CD1c-positive myeloid dendritic cell (primary cell): ENCODE data around the gene SDR39U1.
"Not testable (repeated sequence)": the region's sequence is repeated elsewhere in the genome, so short reads cannot be mapped to it uniquely, and the experiment has no call there.

Experiments used
- DNase-seq: peaks from one replicate; pipeline ENCODE4 v3.0.0-alpha.2; 2016; ENCODE audit errors: extremely low spot score

Gene SDR39U1, protein sequence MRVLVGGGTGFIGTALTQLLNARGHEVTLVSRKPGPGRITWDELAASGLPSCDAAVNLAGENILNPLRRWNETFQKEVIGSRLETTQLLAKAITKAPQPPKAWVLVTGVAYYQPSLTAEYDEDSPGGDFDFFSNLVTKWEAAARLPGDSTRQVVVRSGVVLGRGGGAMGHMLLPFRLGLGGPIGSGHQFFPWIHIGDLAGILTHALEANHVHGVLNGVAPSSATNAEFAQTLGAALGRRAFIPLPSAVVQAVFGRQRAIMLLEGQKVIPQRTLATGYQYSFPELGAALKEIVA

DNA sequence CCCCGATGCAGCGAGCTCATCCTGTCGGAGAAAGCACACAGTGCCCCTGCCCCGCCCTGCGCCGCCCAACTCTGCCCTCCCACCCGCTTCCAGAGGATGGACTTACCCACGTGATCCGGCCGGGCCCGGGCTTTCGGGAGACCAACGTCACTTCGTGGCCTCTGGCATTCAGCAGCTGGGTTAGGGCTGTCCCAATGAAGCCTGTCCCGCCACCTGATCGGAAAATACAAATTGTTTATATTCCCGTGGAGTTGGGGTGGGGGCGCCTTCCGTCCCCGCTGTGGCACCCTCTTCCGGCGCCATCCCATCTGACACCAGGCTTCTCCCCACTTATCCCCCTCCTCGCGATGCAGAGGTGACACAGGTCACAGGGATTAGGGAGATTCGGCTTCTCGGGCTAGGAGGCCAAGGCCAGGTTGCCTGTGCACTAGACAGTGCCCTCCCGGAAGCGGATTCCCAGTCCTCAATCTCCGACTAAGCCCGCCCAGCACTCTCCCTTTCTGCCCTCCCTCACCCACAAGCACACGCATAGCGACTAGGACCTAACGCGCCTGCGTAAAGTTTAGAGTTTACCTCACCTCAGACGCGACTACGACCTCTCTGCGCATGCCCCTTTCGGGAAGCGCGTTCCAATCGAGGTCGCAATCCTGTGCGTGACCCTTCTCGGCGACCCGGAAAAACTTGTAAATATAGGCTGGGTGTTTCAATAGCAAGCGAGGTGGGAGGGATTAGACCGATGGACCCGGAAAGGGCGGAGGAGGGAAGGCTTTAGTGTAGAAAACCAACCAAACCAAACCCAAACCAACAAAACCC, at the start of gene SDR39U1:
SDR39U1 (minus strand) TSS at position 537 of the 813 bp plus-strand sequence; CDS start at position 530, 7 bp downstream.
- peak; percentile 100 for DNase-seq

DNA sequence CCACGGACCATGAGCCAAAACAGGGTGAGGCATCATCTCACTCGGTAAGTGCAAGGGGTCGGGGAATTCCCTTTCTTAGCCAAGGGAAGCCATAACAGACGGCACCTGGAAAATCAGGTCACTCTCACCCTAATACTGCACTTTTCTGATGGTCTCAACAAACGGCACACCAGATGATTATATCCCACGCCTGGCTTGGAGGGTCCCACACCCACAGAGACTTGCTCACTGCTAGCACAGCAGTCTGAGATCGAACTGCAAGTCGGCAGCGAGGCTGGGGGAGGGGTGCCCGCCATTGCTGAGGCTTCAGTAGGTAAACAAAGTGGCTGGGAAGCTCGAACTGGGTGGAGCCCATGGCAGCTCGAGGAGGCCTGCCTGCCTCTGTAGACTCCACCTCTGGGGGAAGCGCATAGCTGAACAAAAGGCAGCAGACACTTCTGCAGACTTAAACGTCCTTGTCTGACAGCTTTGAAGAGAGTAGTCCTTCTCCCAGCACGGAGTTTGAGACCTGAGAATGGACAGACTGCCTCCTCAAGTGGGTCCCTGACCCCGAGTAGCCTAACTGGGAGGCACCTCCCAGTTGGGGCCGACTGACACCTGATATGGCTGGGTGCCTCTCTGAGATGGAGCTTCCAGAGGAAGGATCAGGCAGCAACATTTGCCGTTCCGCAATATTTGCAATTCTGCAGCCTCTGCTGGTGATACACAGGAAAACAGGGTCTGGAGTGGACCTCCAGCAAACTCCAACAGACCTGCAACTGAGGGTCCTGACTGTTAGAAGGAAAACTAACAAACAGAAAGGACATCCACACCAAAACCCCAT, 49.2 kb upstream of the SDR39U1 start:
- not testable (repeated sequence) for DNase-seq

DNA sequence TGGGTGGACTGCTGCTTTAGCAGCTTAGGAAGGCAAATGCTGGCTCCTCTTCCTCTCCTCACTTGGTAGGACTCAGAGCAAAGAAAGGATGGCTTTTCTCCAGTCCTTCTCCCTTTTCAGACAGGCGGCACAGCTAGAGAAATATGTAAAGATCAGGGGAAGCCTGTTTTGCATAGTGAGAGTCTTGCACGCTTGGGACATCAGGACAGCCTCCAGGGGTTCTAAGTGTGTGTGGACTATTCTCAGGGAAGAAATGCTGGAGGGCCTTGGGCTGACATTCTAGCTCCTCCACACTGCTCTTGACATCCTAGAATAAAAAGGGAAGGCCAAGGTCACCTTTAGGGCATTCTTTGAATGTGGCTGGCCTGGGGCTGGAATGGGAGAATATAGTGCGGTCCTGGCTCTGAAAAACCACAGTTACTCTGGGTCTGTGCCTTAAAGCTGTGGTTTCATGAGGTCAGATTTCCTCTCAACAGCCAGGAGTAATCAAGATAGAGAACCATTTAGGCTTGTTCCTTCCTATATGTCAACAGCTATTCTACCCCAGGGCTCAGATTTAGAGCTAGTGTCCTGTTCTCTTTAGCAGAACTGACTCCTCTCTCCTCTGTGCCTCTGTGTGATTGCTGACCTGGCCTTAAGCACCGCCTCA, 41.2 kb upstream of the SDR39U1 start:
- no peak for DNase-seq

DNA sequence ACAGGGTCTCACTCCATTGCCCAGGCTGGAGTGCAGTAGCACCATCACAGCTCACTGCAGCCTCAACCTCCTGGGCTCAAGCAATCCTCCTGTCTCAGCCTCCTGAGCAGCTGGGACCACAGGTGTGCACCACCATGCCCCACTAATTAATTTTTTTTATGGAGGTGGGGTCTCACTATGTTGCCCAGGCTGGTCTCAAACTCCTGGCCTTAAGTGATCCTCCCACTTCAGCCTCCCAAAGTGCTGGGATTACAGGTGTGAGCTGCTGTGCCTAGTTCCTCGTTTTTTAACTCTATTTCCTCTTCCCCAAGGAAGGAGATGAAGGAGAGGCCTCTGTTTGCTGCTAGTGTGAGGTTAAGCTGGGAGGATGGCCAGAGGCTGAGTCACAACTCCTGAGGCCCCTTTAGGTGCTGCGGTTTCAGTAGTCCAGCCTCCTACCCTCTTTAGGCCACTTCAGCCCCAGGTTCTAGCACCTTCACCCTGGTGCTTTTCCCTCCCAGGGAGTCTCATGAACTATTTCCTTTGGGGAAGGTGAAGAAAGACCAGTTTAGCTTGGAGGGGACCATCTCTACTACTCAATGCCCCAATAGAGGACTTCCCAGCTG, 40.2 kb upstream of the SDR39U1 start:
- DNase-seq, result not testable (repeated sequence)

DNA sequence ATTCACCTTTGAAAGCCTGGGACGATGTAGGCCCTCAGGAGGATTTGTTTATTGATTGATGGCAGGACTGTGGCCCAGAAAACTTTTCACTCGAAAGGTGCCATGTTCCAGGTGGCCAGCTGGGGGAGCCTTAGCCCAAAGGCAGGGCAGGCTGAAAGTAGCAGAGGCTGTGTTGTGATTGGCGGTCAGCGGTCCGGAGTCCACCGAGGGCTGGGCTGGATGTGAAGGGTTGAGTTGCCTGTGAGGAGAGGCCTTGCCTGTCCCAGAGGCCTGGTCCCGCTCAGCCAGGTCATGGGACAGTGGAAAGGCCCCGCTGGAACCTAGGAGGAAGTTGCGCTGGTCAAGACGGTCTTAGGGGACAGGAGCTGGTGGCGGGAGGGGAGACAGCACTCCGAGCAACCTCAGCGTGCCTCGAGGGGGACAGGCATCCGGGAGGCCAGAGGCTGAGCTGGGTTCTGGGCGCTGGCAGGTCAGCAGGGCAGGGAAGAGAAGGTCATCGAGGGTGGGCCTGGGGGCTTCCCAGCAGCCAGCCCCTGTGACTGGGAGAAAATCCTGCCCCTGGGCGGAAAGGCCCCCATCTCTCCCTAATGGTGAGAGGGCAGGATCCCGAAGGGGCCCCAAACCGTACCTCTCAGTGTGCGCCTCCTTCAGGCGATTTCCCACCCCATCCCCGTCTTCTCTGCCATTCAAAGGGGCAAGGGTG, 39.2 kb upstream of the SDR39U1 start:
- DNase-seq, result peak; percentile 34

DNA sequence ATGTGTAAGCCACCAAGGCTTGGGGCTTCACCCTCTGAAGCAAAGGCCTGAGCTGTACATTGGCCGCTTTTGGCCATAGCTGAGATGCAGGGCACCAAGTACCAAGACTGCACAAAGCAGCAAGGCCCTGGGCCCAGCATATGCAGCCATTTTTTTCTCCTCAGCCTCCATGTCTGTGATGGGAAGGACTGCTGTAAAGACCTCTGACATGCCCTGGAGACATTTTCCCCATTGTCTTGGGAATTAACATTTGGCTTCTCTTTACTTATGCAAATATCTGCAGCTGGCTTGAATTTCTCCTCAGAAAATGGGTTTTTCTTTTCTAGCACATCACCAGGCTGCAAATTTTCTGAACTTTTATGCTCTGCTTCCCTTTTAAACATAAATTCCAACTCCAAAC, 37.4 kb upstream of the SDR39U1 start:
- DNase-seq, result not testable (repeated sequence)

DNA sequence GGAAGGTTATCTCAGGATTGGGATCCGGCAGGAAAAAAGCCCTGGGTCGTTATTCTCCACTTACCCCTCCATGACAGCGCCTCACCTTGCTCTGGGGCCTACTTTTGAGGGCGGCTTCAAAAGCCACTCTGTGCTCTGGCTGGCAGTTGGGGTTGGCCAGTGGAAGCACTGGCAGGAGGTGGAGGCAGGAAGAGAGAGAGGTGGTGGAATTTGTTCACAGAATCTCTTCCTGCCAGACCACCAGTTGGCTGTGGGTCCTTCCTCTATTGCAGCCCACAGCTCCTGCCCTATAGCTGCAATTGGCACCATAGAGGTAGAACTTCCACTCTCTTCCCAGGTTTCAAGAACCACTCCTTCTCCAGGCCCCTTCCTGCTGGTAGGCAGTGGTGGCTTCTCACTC, 32.7 kb upstream of the SDR39U1 start:
- DNase-seq, result no peak

DNA sequence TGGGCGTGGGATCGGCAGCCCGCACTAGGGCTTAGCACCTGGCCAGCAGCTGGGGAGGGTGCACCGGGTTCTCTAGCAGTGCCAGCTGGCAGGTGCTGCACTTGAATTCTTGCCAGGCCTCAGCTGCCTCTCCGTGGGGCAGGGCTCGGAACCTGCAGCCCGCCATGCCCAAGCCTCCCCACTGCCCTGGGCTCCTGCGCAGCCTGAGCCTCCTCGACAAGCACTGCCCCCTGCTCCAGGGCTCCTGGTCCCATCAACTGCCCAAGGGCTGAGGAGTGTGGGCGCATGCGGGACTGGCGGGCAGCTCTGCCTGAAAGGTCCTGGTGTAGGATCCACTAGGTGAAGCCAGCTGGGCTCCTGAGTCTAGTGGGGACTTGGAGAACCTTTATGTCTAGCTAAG, 30.6 kb upstream of the SDR39U1 start:
- DNase-seq, result no peak

DNA sequence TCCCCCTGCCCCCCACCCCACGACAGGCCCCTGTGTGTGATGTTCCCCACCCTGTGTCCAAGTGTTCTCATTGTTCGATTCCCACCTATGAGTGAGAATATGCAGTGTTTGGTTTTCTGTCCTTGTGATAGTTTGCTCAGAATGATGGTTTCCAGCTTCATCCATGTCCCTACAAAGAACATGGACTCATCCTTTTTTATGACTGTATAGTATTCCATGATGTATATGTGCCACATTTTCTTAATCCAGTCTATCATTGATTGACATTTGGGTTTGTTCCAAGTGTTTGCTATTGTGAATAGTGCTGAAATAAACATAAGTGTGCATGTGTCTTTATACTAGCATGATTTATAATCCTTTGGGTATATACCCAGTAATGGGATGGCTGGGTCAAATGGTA, 27.9 kb upstream of the SDR39U1 start:
- not testable (repeated sequence) for DNase-seq

DNA sequence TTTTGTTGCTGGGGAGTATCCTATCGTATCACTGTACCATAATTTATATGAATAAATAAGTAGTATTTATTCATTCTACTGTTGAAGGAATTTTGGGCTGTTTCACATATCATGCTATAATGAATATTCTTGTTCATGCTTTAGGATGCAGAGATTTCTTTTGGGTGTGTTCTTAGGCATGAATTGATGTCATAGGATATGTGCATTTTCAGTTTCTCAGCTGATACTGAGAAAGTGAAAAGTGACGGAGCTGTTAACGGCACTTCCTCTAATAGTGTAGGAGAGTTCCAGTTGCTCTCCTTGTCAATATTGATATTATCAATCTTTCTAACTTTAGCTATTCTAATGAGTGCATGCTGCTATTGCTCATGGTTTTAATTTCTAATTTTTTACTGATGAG, 23.2 kb upstream of the SDR39U1 start:
- no peak for DNase-seq

DNA sequence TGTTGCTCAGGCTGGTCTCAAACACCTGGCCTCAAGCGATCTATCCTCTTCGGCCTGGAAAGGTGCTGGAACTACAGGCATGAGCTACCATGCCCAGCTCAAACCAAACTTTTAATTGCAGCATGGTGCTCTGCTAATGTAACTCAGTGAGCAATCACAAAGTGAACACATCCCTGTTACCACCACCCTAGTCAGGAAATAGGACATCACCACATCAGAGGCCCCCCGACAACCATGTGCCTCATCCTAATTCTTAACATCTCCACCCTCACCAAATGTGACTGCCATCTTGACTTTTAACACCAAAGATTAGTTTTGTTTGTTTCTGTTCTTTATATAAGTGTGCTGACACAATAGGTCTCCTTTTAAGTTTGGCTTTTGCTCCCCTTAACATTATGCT, 22.8 kb upstream of the SDR39U1 start:
- DNase-seq, result no peak

DNA sequence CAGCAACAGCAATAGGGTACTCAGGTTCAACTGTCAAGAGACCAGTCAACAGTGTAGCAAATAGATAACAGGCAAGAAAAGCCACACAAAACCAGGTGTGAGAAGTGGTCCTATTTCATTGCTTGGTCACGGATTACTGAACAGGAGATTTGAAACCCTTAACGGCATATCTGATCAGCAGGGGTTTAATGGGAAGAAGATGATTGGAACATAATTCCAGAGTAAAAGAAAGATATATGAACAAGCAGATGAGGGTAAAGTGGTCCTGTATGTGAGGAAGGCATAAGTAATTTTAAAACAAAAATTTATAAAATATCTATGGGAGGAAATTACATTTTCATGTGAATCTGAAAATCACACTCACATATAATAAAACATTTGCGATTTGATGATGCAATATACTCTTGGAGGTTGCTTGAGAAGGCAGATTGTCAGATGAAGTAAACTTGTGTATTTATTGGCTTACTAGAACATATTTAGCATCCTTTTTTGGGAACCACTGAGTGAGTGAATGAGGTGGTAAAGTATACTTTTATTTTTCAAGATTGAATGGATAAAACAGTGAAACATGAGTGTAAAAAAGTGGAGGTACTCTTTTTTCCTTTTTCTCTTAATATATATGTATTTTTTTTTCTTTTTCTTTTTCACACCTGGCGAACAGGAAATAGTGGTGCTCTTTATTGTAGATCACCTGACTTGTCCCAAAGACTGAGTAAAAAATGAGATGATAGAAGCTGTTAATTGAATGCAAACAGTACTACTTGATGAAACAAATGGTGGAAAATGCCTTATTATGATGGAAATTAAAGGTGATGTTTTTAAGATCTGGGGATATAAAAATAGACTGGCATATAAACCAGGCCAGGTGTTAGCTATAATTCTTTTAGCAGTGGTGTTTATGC, 21.6 kb upstream of the SDR39U1 start:
- DNase-seq, result no peak

DNA sequence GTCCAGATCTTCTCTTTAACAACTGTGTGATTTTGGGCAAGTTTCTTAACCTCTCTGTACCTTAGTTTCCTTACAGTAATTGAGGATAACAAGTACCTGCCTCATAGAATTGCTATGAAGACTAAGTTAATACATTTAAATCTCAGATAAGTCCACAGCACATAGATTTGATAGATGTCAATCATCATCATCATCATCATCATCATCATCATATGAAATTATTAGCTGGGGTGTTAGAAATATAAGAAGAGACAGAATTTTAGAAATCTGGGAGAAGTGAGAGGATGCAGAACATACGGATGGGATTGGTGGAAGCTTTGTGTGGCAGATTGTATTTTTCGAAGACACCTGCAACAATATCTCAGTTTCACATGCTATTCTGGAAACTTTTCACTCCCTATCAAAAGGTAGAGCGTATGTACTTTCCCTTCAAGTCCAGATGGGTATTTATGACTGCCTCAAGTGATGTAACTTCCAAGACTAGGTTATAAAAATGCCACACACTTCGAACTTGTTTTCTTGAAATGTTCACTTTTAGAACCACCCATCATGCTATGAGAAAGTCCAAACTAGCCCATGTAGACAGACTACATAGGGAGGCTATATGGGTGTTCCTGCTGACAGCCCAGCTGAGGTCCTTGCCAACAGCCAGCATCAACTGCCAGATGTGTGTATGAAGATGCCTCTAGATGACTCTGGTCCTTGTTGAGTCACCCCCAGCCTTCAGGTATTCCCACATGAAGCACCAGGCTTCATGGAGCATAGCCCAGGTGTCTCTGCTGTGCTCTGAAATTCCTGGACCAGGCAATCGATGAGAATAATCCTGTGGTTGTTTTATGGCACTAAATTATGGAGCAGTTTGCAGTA, 20.7 kb upstream of the SDR39U1 start:
- DNase-seq, result no peak

DNA sequence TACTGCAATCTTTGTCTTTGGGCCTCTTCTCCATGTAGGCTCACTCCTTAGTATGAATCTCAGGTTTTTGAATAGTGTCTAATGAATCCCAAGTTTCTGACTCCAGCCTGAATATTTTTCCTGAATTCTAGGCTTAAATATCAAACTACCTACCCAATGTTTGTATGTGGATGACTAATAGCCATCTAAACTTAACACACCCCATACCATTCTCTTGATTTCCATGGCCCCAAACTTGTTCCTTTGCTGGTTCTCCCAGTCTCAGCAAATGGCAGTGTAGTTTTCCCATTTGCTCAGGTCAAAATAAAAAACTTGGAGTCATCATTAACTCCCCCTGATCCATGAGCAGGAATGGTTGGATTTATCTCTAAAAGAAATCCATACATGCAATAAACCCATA, 18.8 kb upstream of the SDR39U1 start:
- DNase-seq, result no peak

DNA sequence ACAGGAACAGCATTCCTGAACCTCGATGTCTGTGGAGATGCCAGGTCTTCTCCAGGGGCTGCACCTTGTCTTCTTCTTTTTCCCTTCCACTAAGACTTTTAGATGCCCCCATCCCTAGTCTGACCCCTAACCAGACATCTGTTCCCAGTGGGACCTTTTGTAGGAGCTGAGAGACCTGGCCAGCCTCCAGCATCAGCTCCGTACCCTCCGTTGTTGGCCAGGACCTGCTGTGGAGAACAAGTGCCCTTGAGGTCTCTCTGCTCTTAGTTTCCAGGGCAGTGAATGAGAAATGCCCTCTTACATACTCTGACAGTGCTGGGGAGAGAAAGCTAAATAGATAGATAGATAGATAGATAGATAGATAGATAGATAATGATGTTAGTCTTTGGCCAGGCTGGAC, 16.8 kb upstream of the SDR39U1 start:
- no peak for DNase-seq

DNA sequence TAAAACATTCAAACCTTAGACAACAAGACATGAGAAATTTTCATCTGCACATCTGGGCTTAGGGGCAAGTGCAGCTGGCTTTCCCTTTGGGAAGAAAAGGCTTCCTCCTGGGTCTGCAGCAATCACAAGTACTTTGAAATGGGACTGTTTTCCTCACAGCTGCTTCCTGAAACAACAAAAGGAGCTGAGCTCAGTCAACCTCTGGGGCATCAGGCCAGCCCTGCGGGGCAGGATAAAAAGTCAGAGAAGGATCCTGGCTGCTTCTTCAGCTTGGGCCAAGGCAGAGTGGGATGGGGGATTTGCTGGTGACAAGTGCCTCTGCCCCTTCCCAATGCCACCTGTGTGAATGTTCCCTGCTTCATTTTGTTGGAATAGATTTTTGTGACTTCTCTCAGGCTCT, 16.2 kb upstream of the SDR39U1 start:
- DNase-seq, result no peak

DNA sequence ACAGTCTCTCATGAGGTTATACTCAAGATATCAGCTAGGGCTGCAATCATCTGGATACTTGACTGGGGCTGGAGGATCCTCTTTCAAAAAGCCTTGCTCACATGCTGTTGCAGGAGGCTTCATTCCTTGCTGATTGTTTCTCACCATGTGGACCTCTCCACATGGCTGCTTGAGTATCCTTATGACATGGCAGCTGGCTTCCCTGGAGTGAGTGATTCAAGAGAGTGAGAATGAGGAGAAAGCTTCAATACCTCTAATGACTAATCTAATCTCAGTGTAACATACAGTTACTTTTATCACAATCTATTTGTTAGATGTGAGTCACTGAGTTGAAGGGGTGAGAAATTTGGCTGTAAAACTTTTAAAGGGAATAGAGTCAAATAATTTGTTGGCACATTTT, 14.4 kb upstream of the SDR39U1 start:
- DNase-seq, result no peak

DNA sequence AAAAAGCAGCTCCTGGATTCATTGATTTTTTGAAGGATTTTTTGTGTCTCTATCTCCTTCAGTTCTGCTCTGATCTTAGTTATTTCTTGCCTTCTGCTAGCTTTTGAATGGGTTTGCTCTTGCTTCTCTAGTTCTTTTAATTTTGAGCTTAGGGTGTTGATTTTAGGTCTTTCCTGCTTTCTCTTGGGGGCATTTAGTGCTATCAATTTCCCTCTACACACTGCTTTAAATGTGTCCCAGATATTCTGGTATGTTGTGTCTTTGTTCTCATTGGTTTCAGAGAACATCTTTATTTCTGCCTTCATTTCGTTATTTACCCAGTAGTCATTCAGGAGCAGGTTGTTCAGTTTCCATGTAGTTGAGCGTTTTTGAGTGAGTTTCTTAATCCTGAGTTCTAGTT, 8.3 kb upstream of the SDR39U1 start:
- not testable (repeated sequence) for DNase-seq
